A673 (cell line): ENCODE data around the gene CDC42EP3. TPM values are rescaled to one million over a fixed set of nuclear protein-coding genes. Genes with fewer than 3 reads are reported as not detected.

Experiments
- BruUV-seq: library from RNA; stranded (reverse); fragments of 400-500 nt; replicated peaks from 2 replicates; lab custom pipeline; 2021; lab: Mats Ljungman, UMichigan
- CTCF ChIA-PET: fragments of 300-600 bp; sonication (Branson Sonifier 250); formaldehyde crosslinking; loops from one replicate; lab custom pipeline; 2022; ENCODE audit warnings: antibody characterized with exemption; lab: Charles Lee
- POLR2A ChIA-PET: fragments of 300-600 bp; sonication (Branson Sonifier 250); formaldehyde crosslinking; loops from one replicate; lab custom pipeline; 2022; ENCODE audit warnings: antibody characterized with exemption; ENCODE audit not compliant: low non-redundant PET; lab: Charles Lee
- DNase-seq: peaks from one replicate; pipeline ENCODE4 v3.0.0-alpha.2; 2015; ENCODE audit warnings: low spot score
- H3K27ac ChIP-seq: fragments of 200-600 bp; sonication (generic); 2 replicates; pipeline ENCODE4 v1.5.1; 2016; ENCODE audit warnings: mixed run types, low read depth, mild to moderate bottlenecking, mixed read lengths, antibody characterized with exemption, low read length; ENCODE audit not compliant: poor library complexity, severe bottlenecking
- H3K27me3 ChIP-seq: fragments of 200-600 bp; sonication (generic); replicated peaks from 2 replicates; pipeline ENCODE4 v1.6.1; 2017; ENCODE audit warnings: mixed run types, low read depth, mild to moderate bottlenecking, mixed read lengths, antibody characterized with exemption, low read length; ENCODE audit not compliant: insufficient read depth, poor library complexity
- H3K36me3 ChIP-seq: fragments of 200-600 bp; sonication (generic); 2 replicates; pipeline ENCODE4 v1.6.1; 2016; ENCODE audit warnings: mixed run types, mild to moderate bottlenecking, mixed read lengths, antibody characterized with exemption, low read length; ENCODE audit not compliant: insufficient read depth, poor library complexity, severe bottlenecking
- H3K4me1 ChIP-seq: fragments of 200-600 bp; sonication (generic); 2 replicates; pipeline ENCODE4 v1.6.1; 2017; ENCODE audit warnings: mixed run types, mild to moderate bottlenecking, mixed read lengths, antibody characterized with exemption, low read length; ENCODE audit not compliant: insufficient read depth, poor library complexity, severe bottlenecking
- H3K4me3 ChIP-seq: fragments of 200-600 bp; sonication (generic); 2 replicates; pipeline ENCODE4 v1.5.1; 2016; ENCODE audit warnings: low read depth, mixed run types, mild to moderate bottlenecking, mixed read lengths, low read length; ENCODE audit not compliant: poor library complexity, severe bottlenecking
- H3K9me3 ChIP-seq: fragments of 200-600 bp; sonication (generic); 2 replicates; pipeline ENCODE4 v1.6.1; 2016; ENCODE audit warnings: mixed run types, low read depth, mild to moderate bottlenecking, mixed read lengths, antibody characterized with exemption, low read length; ENCODE audit not compliant: poor library complexity, severe bottlenecking
- CTCF ChIP-seq: fragments of 300-800, 200-600 bp; sonication (generic); conservative IDR thresholded peaks from 2 replicates; pipeline ENCODE4 v1.5.1; 2017; ENCODE audit warnings: low read depth, mild to moderate bottlenecking, antibody characterized with exemption, low read length, moderate library complexity, mixed read lengths
- EZH2 ChIP-seq: fragments of 200-600 bp; sonication (generic); IDR thresholded peaks from 2 replicates; pipeline ENCODE4 v1.6.1; 2017; ENCODE audit warnings: borderline replicate concordance, low read depth, mild to moderate bottlenecking, mixed read lengths, antibody characterized with exemption, low read length; ENCODE audit not compliant: poor library complexity, severe bottlenecking
- intact Hi-C: fragments of 100-400 bp; cut with micrococcal nuclease; formaldehyde crosslinking; loops from one replicate; pipeline ENCODE4 v1.10.0; 2022; ENCODE audit not compliant: unreplicated experiment
- total RNA-seq: library from RNA; stranded (reverse); gene quantifications from 2 replicates; pipeline ENCODE4 v1.2.3, GENCODE V29; 2021

Gene CDC42EP3
- total RNA-seq, 1 experiment from 2014 or later = 12.2 TPM

- no peaks in the 10 kb centered on the region for H3K36me3 ChIP-seq
- intact Hi-C loops = no loop called here
- no peak for DNase-seq
- H3K27ac ChIP-seq = no peak overlapping the region
- H3K9me3 ChIP-seq = no peaks in the 10 kb centered on the region
- no peaks in the 10 kb centered on the region for H3K4me1 ChIP-seq
- ChIA-PET CTCF (no interaction called here), POLR2A (no interaction called here)
- BruUV-seq = no TSS peak
- no peaks in the 10 kb centered on the region for H3K27me3 ChIP-seq
- TF ChIP-seq EZH2 (no peak), CTCF (no peak)
- H3K4me3 ChIP-seq = no peak overlapping the region
These were observed 41.9 kb downstream of the CDC42EP3 start for GRCh38 chr2:37629529-37629928.

GRCh38 chr2:37627710-37628109 lies 43.7 kb downstream of the CDC42EP3 start:
- H3K27ac ChIP-seq = no peak overlapping the region
- no peaks in the 10 kb centered on the region for H3K4me1 ChIP-seq
- POLR2A ChIA-PET = no interaction called here
- H3K4me3 ChIP-seq = no peak overlapping the region
- TF ChIP-seq CTCF (no peak), EZH2 (no peak)
- intact Hi-C loops = no loop called here
- no TSS peak for BruUV-seq
- H3K36me3 ChIP-seq = no peaks in the 10 kb centered on the region
- CTCF ChIA-PET = no interaction called here
- no peaks in the 10 kb centered on the region for H3K9me3 ChIP-seq
- no peaks in the 10 kb centered on the region for H3K27me3 ChIP-seq
- no peak for DNase-seq

GRCh38 chr2:37625796-37626571 lies 45.5 kb downstream of the CDC42EP3 start:
- no peaks in the 10 kb centered on the region for H3K4me1 ChIP-seq
- no TSS peak for BruUV-seq
- intact Hi-C loops = no loop called here

More at GRCh38 chr2:37625796-37626571, 45.5 kb downstream of the CDC42EP3 start:
- H3K36me3 ChIP-seq = no peaks in the 10 kb centered on the region
- CTCF ChIA-PET = no interaction called here
- TF ChIP-seq EZH2 = no peak
- no peak overlapping the region for H3K27ac ChIP-seq
- no peak overlapping the region for H3K4me3 ChIP-seq
- no peaks in the 10 kb centered on the region for H3K27me3 ChIP-seq
- no peak for DNase-seq
- POLR2A ChIA-PET = no interaction called here
- H3K9me3 ChIP-seq = no peaks in the 10 kb centered on the region
